ENCODE measurements around the gene ERICH3.

DNA sequence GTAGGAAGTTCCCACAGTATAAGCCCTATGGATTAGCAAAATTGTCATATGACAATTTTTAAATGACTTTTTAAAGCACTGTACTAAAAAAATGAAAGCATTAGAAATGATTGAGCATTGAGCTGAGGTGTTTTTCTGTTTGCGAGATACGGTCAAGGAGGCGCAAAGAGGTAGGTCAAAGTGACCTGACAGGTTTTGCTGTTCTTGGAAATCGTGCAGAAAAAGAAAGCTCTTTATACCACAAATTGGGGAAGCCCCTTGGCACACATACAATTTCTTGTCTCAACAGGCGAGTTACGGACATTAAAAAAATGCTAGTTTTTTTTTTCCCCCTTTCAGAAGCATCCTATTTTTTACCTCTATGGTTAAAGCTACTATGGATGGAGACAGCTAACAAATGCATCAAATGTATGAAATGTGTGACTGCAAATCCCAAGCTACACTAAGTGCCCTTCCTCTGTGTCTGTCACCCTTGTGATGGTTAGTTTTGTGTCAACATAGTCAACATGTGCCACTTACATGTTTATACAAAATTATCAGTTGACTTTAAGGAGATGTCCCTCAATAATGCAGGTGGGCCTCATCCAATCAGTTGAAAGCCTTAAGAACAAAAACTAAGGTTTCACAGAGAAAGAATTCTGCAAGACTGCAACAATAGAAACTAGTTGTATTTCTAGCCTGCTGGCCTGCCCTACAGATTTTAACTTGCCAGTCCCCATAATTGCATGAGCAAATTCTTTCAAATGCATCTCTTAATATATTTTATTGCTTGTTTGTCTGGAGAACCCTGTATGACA, 30.0 kb upstream of the ERICH3 start:
- TF ChIP-seq CTCF (IDR thresholded peaks at IDR 0.05 in 2 of 3, conservative IDR thresholded peaks at IDR 0.05 in 1 of 3; ENCODE audit: control insufficient read depth in 2 of 3, extremely low read depth in 1 of 3, insufficient read depth in 1 of 3, low read depth in 3 of 3, low read length in 3 of 3) (no peak), EZH2 (IDR thresholded peaks at IDR 0.05; ENCODE audit: borderline replicate concordance, control insufficient read depth, low read depth, low read length) (no peak), SRF (IDR thresholded peaks at IDR 0.05; ENCODE audit: low read depth in 2 of 2, low read length in 2 of 2) (no peak), SUZ12 (IDR thresholded peaks at IDR 0.05; ENCODE audit: unreplicated experiment) (no peak), RAD51 (IDR thresholded peaks at IDR 0.05) (no peak), GABPA (IDR thresholded peaks at IDR 0.05; ENCODE audit: low read depth) (no peak), BCL11A (IDR thresholded peaks at IDR 0.05; ENCODE audit: low read depth, low read length) (no peak), MXI1 (IDR thresholded peaks at IDR 0.05; ENCODE audit: low read depth, low read length) (no peak), EP300 (IDR thresholded peaks at IDR 0.05; ENCODE audit: borderline replicate concordance in 1 of 2, control insufficient read depth in 1 of 2, low read depth in 2 of 2, low read length in 2 of 2) (no peak), FOS (IDR thresholded peaks at IDR 0.05; ENCODE audit: borderline replicate concordance, extremely low read depth, insufficient read length) (no peak)
- TF ChIP-seq, protein P1, sequence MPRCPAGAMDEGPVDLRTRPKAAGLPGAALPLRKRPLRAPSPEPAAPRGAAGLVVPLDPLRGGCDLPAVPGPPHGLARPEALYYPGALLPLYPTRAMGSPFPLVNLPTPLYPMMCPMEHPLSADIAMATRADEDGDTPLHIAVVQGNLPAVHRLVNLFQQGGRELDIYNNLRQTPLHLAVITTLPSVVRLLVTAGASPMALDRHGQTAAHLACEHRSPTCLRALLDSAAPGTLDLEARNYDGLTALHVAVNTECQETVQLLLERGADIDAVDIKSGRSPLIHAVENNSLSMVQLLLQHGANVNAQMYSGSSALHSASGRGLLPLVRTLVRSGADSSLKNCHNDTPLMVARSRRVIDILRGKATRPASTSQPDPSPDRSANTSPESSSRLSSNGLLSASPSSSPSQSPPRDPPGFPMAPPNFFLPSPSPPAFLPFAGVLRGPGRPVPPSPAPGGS (IDR thresholded peaks at IDR 0.05; ENCODE audit: borderline replicate concordance, insufficient read depth, low read depth, low read length, poor library complexity, severe bottlenecking) = no peak
- TF ChIP-seq, protein P2, sequence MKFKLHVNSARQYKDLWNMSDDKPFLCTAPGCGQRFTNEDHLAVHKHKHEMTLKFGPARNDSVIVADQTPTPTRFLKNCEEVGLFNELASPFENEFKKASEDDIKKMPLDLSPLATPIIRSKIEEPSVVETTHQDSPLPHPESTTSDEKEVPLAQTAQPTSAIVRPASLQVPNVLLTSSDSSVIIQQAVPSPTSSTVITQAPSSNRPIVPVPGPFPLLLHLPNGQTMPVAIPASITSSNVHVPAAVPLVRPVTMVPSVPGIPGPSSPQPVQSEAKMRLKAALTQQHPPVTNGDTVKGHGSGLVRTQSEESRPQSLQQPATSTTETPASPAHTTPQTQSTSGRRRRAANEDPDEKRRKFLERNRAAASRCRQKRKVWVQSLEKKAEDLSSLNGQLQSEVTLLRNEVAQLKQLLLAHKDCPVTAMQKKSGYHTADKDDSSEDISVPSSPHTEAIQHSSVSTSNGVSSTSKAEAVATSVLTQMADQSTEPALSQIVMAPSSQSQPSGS (IDR thresholded peaks at IDR 0.05; ENCODE audit: low read length) = no peak
- TF ChIP-seq, protein P3, sequence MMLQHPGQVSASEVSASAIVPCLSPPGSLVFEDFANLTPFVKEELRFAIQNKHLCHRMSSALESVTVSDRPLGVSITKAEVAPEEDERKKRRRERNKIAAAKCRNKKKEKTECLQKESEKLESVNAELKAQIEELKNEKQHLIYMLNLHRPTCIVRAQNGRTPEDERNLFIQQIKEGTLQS (IDR thresholded peaks at IDR 0.05; ENCODE audit: borderline replicate concordance, extremely low read depth, low read depth, low read length) = no peak
